ENCODE results near the gene CDC45.

Gene CDC45

GRCh38 chr22:19523240-19524169, 43.8 kb downstream of the CDC45 start:
- Histone ChIP-seq H3K27ac (ENCODE audit: insufficient read depth, low read depth, low read length, poor library complexity, severe bottlenecking) (no peak overlapping the region), H3K9me3 (ENCODE audit: control insufficient read depth, low read length) (no peaks in the 10 kb centered on the region), H3K27me3 (ENCODE audit: control insufficient read depth, insufficient read depth, low read length, poor library complexity, severe bottlenecking) (peaks cover 54% of the 10 kb centered on the region), H3K4me1 (ENCODE audit: control insufficient read depth, insufficient read depth, low read length) (peaks cover 21% of the 10 kb centered on the region), H3K4me3 (ENCODE audit: insufficient read depth, low read depth, low read length) (peak overlapping the region; percentile 42), H3K36me3 (ENCODE audit: control insufficient read depth, insufficient read depth, low read length) (no peaks in the 10 kb centered on the region)
- WGBS, 2 experiments, result 2 to 3% methylated on average over 99 of the region's 99 CpGs

GRCh38 chr22:19524170-19525115, 44.7 kb downstream of the CDC45 start, which contains the start of gene CLDN5:
CLDN5 (minus strand) TSS chr22:19524410; CDS start chr22:19524255, 155 bp downstream.
- WGBS, 2 experiments, result 4 to 5% methylated on average over 69 of the region's 69 CpGs
- H3K27ac ChIP-seq (ENCODE audit: insufficient read depth, low read depth, low read length, poor library complexity, severe bottlenecking), result no peak within 1 kb of the TSS
- no peaks in the 10 kb centered on the region for H3K36me3 ChIP-seq (ENCODE audit: control insufficient read depth, insufficient read depth, low read length)
- H3K4me1 ChIP-seq (ENCODE audit: control insufficient read depth, insufficient read depth, low read length), result peaks cover 21% of the 10 kb centered on the region
- no peaks in the 10 kb centered on the region for H3K9me3 ChIP-seq (ENCODE audit: control insufficient read depth, low read length)
- H3K4me3 ChIP-seq (ENCODE audit: insufficient read depth, low read depth, low read length), result peak within 1 kb of the TSS; percentile 42
- peaks cover 54% of the 10 kb centered on the region for H3K27me3 ChIP-seq (ENCODE audit: control insufficient read depth, insufficient read depth, low read length, poor library complexity, severe bottlenecking)

GRCh38 chr22:19525116-19525660, 45.5 kb downstream of the CDC45 start:
- Histone ChIP-seq H3K9me3 (ENCODE audit: control insufficient read depth, low read length) (no peaks in the 10 kb centered on the region), H3K27ac (ENCODE audit: insufficient read depth, low read depth, low read length, poor library complexity, severe bottlenecking) (no peak overlapping the region), H3K27me3 (ENCODE audit: control insufficient read depth, insufficient read depth, low read length, poor library complexity, severe bottlenecking) (peaks cover 54% of the 10 kb centered on the region), H3K4me1 (ENCODE audit: control insufficient read depth, insufficient read depth, low read length) (peaks cover 21% of the 10 kb centered on the region), H3K36me3 (ENCODE audit: control insufficient read depth, insufficient read depth, low read length) (no peaks in the 10 kb centered on the region), H3K4me3 (ENCODE audit: insufficient read depth, low read depth, low read length) (peak overlapping the region; percentile 42)
- 90% methylated on average over 15 of the region's 15 CpGs for WGBS, 2 experiments

GRCh38 chr22:19525666-19526065, 45.9 kb downstream of the CDC45 start:
- 89 to 93% methylated on average over 3 of the region's 3 CpGs for WGBS, 2 experiments
- Histone ChIP-seq H3K27ac (ENCODE audit: insufficient read depth, low read depth, low read length, poor library complexity, severe bottlenecking) (no peak overlapping the region), H3K4me1 (ENCODE audit: control insufficient read depth, insufficient read depth, low read length) (peaks cover 21% of the 10 kb centered on the region), H3K9me3 (ENCODE audit: control insufficient read depth, low read length) (no peaks in the 10 kb centered on the region), H3K36me3 (ENCODE audit: control insufficient read depth, insufficient read depth, low read length) (no peaks in the 10 kb centered on the region), H3K27me3 (ENCODE audit: control insufficient read depth, insufficient read depth, low read length, poor library complexity, severe bottlenecking) (peaks cover 54% of the 10 kb centered on the region), H3K4me3 (ENCODE audit: insufficient read depth, low read depth, low read length) (no peak overlapping the region)

- 95 to 96% methylated on average over 11 of the region's 11 CpGs for WGBS, 2 experiments
- H3K36me3 ChIP-seq (ENCODE audit: control insufficient read depth, insufficient read depth, low read length), result no peaks in the 10 kb centered on the region
- H3K9me3 ChIP-seq (ENCODE audit: control insufficient read depth, low read length), result no peaks in the 10 kb centered on the region
- peaks cover 54% of the 10 kb centered on the region for H3K27me3 ChIP-seq (ENCODE audit: control insufficient read depth, insufficient read depth, low read length, poor library complexity, severe bottlenecking)
- H3K27ac ChIP-seq (ENCODE audit: insufficient read depth, low read depth, low read length, poor library complexity, severe bottlenecking), result no peak overlapping the region
- H3K4me1 ChIP-seq (ENCODE audit: control insufficient read depth, insufficient read depth, low read length), result peaks cover 21% of the 10 kb centered on the region
- no peak overlapping the region for H3K4me3 ChIP-seq (ENCODE audit: insufficient read depth, low read depth, low read length)
These were observed 46.5 kb downstream of the CDC45 start for GRCh38 chr22:19526076-19526701.

- peaks cover 51% of the 10 kb centered on the region for H3K27me3 ChIP-seq (ENCODE audit: control insufficient read depth, insufficient read depth, low read length, poor library complexity, severe bottlenecking)
- H3K36me3 ChIP-seq (ENCODE audit: control insufficient read depth, insufficient read depth, low read length), result no peaks in the 10 kb centered on the region
- 84 to 85% methylated on average over 7 of the region's 7 CpGs for WGBS, 2 experiments
These were observed 47.0 kb downstream of the CDC45 start for GRCh38 chr22:19526702-19527111.

GRCh38 chr22:19527321-19527721, 47.6 kb downstream of the CDC45 start:
- 92 to 93% methylated on average over 5 of the region's 5 CpGs for WGBS, 2 experiments
- Histone ChIP-seq H3K9me3 (ENCODE audit: control insufficient read depth, low read length) (no peaks in the 10 kb centered on the region), H3K36me3 (ENCODE audit: control insufficient read depth, insufficient read depth, low read length) (no peaks in the 10 kb centered on the region), H3K4me3 (ENCODE audit: insufficient read depth, low read depth, low read length) (no peak overlapping the region), H3K4me1 (ENCODE audit: control insufficient read depth, insufficient read depth, low read length) (peaks cover 13% of the 10 kb centered on the region), H3K27me3 (ENCODE audit: control insufficient read depth, insufficient read depth, low read length, poor library complexity, severe bottlenecking) (peaks cover 45% of the 10 kb centered on the region), H3K27ac (ENCODE audit: insufficient read depth, low read depth, low read length, poor library complexity, severe bottlenecking) (no peak overlapping the region)

More at GRCh38 chr22:19526702-19527111, 47.0 kb downstream of the CDC45 start:
- Histone ChIP-seq H3K9me3 (ENCODE audit: control insufficient read depth, low read length) (no peaks in the 10 kb centered on the region), H3K4me3 (ENCODE audit: insufficient read depth, low read depth, low read length) (no peak overlapping the region), H3K27ac (ENCODE audit: insufficient read depth, low read depth, low read length, poor library complexity, severe bottlenecking) (no peak overlapping the region), H3K4me1 (ENCODE audit: control insufficient read depth, insufficient read depth, low read length) (peaks cover 19% of the 10 kb centered on the region)

- Histone ChIP-seq H3K27ac (ENCODE audit: insufficient read depth, low read depth, low read length, poor library complexity, severe bottlenecking) (no peak overlapping the region), H3K4me3 (ENCODE audit: insufficient read depth, low read depth, low read length) (no peak overlapping the region), H3K4me1 (ENCODE audit: control insufficient read depth, insufficient read depth, low read length) (peaks cover 7% of the 10 kb centered on the region), H3K9me3 (ENCODE audit: control insufficient read depth, low read length) (no peaks in the 10 kb centered on the region), H3K27me3 (ENCODE audit: control insufficient read depth, insufficient read depth, low read length, poor library complexity, severe bottlenecking) (peaks cover 38% of the 10 kb centered on the region), H3K36me3 (ENCODE audit: control insufficient read depth, insufficient read depth, low read length) (no peaks in the 10 kb centered on the region)
- 92 to 93% methylated on average over 17 of the region's 17 CpGs for WGBS, 2 experiments
These were observed 48.2 kb downstream of the CDC45 start for GRCh38 chr22:19527861-19528417.

- H3K27me3 ChIP-seq (ENCODE audit: control insufficient read depth, insufficient read depth, low read length, poor library complexity, severe bottlenecking), result peaks cover 20% of the 10 kb centered on the region
- no peak overlapping the region for H3K4me3 ChIP-seq (ENCODE audit: insufficient read depth, low read depth, low read length)
- H3K9me3 ChIP-seq (ENCODE audit: control insufficient read depth, low read length), result no peaks in the 10 kb centered on the region
- WGBS, 2 experiments, result 91 to 94% methylated on average over 4 of the region's 4 CpGs
- peaks cover 4% of the 10 kb centered on the region for H3K4me1 ChIP-seq (ENCODE audit: control insufficient read depth, insufficient read depth, low read length)
- no peaks in the 10 kb centered on the region for H3K36me3 ChIP-seq (ENCODE audit: control insufficient read depth, insufficient read depth, low read length)
- no peak overlapping the region for H3K27ac ChIP-seq (ENCODE audit: insufficient read depth, low read depth, low read length, poor library complexity, severe bottlenecking)
These were observed 50.1 kb downstream of the CDC45 start for GRCh38 chr22:19529811-19530210.
